HG03439 (cell line): Measurements from ENCODE around the gene PDCL3.

ENCODE experiments used
- ATAC-seq: cut with Tn5 transposase; IDR thresholded peaks from one replicate; pipeline ENCODE4 v1.9.1; 2021; ENCODE audit warnings: mild to moderate bottlenecking, moderate library complexity; ENCODE audit not compliant: unreplicated experiment

PDCL3 gene

GRCh38 chr2:100611079-100612029 is 48.6 kb downstream of the PDCL3 start:
- ATAC-seq, result no peak

GRCh38 chr2:100612388-100613000 is 49.7 kb downstream of the PDCL3 start:
- no peak for ATAC-seq

- no peak for ATAC-seq
These were observed 50.9 kb downstream of the PDCL3 start for GRCh38 chr2:100613719-100614118.

GRCh38 chr2:100614455-100615000 is 51.7 kb downstream of the PDCL3 start:
- ATAC-seq, result no peak

- ATAC-seq, result no peak
These were observed 52.7 kb downstream of the PDCL3 start for GRCh38 chr2:100615471-100615870.

GRCh38 chr2:100615886-100616285 is 53.1 kb downstream of the PDCL3 start:
- ATAC-seq, result no peak

GRCh38 chr2:100616841-100617390 is 54.1 kb downstream of the PDCL3 start:
- no peak for ATAC-seq

- ATAC-seq, result no peak
These were observed 57.2 kb downstream of the PDCL3 start for GRCh38 chr2:100619951-100620350.

- no peak for ATAC-seq
These were observed 57.7 kb downstream of the PDCL3 start for GRCh38 chr2:100620481-100620880.

- ATAC-seq, result no peak
These were observed 58.7 kb downstream of the PDCL3 start for GRCh38 chr2:100621371-100621951.

GRCh38 chr2:100623033-100623715 is 60.4 kb downstream of the PDCL3 start:
- no peak for ATAC-seq

- no peak for ATAC-seq
These were observed 61.1 kb downstream of the PDCL3 start for GRCh38 chr2:100623930-100624329.

- ATAC-seq, result no peak
These were observed 61.7 kb downstream of the PDCL3 start for GRCh38 chr2:100624536-100624935.

- no peak for ATAC-seq
These were observed 62.9 kb downstream of the PDCL3 start for GRCh38 chr2:100625717-100626116.
